ENCODE data around the gene TNNT2. TPM values are rescaled to one million over a fixed set of nuclear protein-coding genes. Genes with fewer than 3 reads are reported as not detected.

TNNT2 gene
- total and polyA plus RNA-seq, 7 experiments from 2014 or later: not detected

GRCh38 chr1:201411292-201411691 lies 33.8 kb upstream of the TNNT2 start:
- Histone ChIP-seq H3K27ac (ENCODE audit: low read depth, low read length) (no peak overlapping the region), H3K9me3 (ENCODE audit: control insufficient read depth in 2 of 3, low read length in 3 of 3) (no peaks in the 10 kb centered on the region), H3K27me3 (ENCODE audit: control insufficient read depth in 2 of 2, insufficient read depth in 2 of 2, low read length in 2 of 2) (no peaks in the 10 kb centered on the region), H3K36me3 (ENCODE audit: control insufficient read depth in 2 of 3, insufficient read depth in 3 of 3, low read length in 3 of 3) (no peaks in the 10 kb centered on the region), H3K4me1 (ENCODE audit: control insufficient read depth in 2 of 2, insufficient read depth in 2 of 2, low read length in 2 of 2) (no peaks in the 10 kb centered on the region), H3K4me3 (ENCODE audit: low read length) (no peak overlapping the region)
- peaks cover 0 to 4% (median 0%) of the 10 kb centered on the region in 11 donors for H3K9me3 Mint-ChIP-seq
- peaks cover 0 to 19% (median 0%) of the 10 kb centered on the region in 5 donors for H3K27me3 Mint-ChIP-seq
- H3K36me3 Mint-ChIP-seq: no peaks in the 10 kb centered on the region
- ChIA-PET POLR2A (interaction anchor here (0.8 kb wide), 1 partner anchor 930 kb away, joined by 3 read pairs; the partner anchor contains the start of gene UBE2T), CTCF (no interaction called here)
- ATAC-seq (no peak), DNase-seq (no peak)
- no peak overlapping the region for H3K4me3 Mint-ChIP-seq
- no peak overlapping the region for H3K27ac Mint-ChIP-seq
- H3K4me1 Mint-ChIP-seq: no peaks in the 10 kb centered on the region
- intact Hi-C loops (cut with micrococcal nuclease): no loop called here

- intact Hi-C loops (cut with micrococcal nuclease): loop anchor here in 1 of 2 donors (5.0 kb wide), 1 partner anchor 322 kb away; no protein-coding TSS in a partner anchor
- no peaks in the 10 kb centered on the region for H3K27me3 ChIP-seq (ENCODE audit: control insufficient read depth in 2 of 2, insufficient read depth in 2 of 2, low read length in 2 of 2)
- Mint-ChIP-seq H3K27ac (no peak overlapping the region), H3K27me3 (peaks cover 0 to 15% (median 0%) of the 10 kb centered on the region in 5 donors), H3K9me3 (no peaks in the 10 kb centered on the region), H3K4me1 (no peaks in the 10 kb centered on the region), H3K4me3 (no peak overlapping the region), H3K36me3 (no peaks in the 10 kb centered on the region)
- no peaks in the 10 kb centered on the region for H3K9me3 ChIP-seq (ENCODE audit: control insufficient read depth in 2 of 3, low read length in 3 of 3)
- ChIA-PET POLR2A (no interaction called here), CTCF (interaction anchor here (0.9 kb wide), 1 partner anchor 165 kb away, joined by 3 read pairs; no protein-coding TSS in a partner anchor)
- no peak overlapping the region for H3K27ac ChIP-seq (ENCODE audit: low read depth, low read length)
- no peaks in the 10 kb centered on the region for H3K36me3 ChIP-seq (ENCODE audit: control insufficient read depth in 2 of 3, insufficient read depth in 3 of 3, low read length in 3 of 3)
- no peak for DNase-seq
- no peaks in the 10 kb centered on the region for H3K4me1 ChIP-seq (ENCODE audit: control insufficient read depth in 2 of 2, insufficient read depth in 2 of 2, low read length in 2 of 2)
- no peak for ATAC-seq
- no peak overlapping the region for H3K4me3 ChIP-seq (ENCODE audit: low read length)
Observed at GRCh38 chr1:201409440-201409839, 32.0 kb upstream of the TNNT2 start.

- ChIA-PET POLR2A (no interaction called here), CTCF (no interaction called here)
- Histone ChIP-seq H3K4me3 (ENCODE audit: low read length) (no peak overlapping the region), H3K9me3 (ENCODE audit: control insufficient read depth in 2 of 3, low read length in 3 of 3) (no peaks in the 10 kb centered on the region), H3K4me1 (ENCODE audit: control insufficient read depth in 2 of 2, insufficient read depth in 2 of 2, low read length in 2 of 2) (no peaks in the 10 kb centered on the region), H3K27ac (ENCODE audit: low read depth, low read length) (no peak overlapping the region), H3K27me3 (ENCODE audit: control insufficient read depth in 2 of 2, insufficient read depth in 2 of 2, low read length in 2 of 2) (no peaks in the 10 kb centered on the region), H3K36me3 (ENCODE audit: control insufficient read depth in 2 of 3, insufficient read depth in 3 of 3, low read length in 3 of 3) (no peaks in the 10 kb centered on the region)
- no peak for DNase-seq
- no peak for ATAC-seq
- Mint-ChIP-seq H3K4me1 (no peaks in the 10 kb centered on the region), H3K27me3 (peaks cover 0 to 15% (median 0%) of the 10 kb centered on the region in 5 donors), H3K9me3 (no peaks in the 10 kb centered on the region), H3K27ac (no peak overlapping the region), H3K36me3 (no peaks in the 10 kb centered on the region), H3K4me3 (no peak overlapping the region)
- intact Hi-C loops (cut with micrococcal nuclease): loop anchor here (1.0 to 5.0 kb wide), 2 partner anchors 155 to 322 kb away; no protein-coding TSS in a partner anchor
Observed at GRCh38 chr1:201408834-201409200, 31.3 kb upstream of the TNNT2 start.

- Mint-ChIP-seq H3K27ac (no peak overlapping the region), H3K4me1 (no peaks in the 10 kb centered on the region), H3K9me3 (no peaks in the 10 kb centered on the region), H3K4me3 (no peak overlapping the region), H3K36me3 (no peaks in the 10 kb centered on the region), H3K27me3 (peaks cover 0 to 15% (median 0%) of the 10 kb centered on the region in 5 donors)
- Histone ChIP-seq H3K9me3 (ENCODE audit: control insufficient read depth in 2 of 3, low read length in 3 of 3) (no peaks in the 10 kb centered on the region), H3K4me3 (ENCODE audit: low read length) (no peak overlapping the region), H3K36me3 (ENCODE audit: control insufficient read depth in 2 of 3, insufficient read depth in 3 of 3, low read length in 3 of 3) (no peaks in the 10 kb centered on the region), H3K4me1 (ENCODE audit: control insufficient read depth in 2 of 2, insufficient read depth in 2 of 2, low read length in 2 of 2) (no peaks in the 10 kb centered on the region), H3K27ac (ENCODE audit: low read depth, low read length) (no peak overlapping the region), H3K27me3 (ENCODE audit: control insufficient read depth in 2 of 2, insufficient read depth in 2 of 2, low read length in 2 of 2) (no peaks in the 10 kb centered on the region)
- CTCF ChIA-PET: no interaction called here
- POLR2A ChIA-PET: no interaction called here
- DNase-seq (peak in 8 of 9 donors; percentile 14 to 76 (median 48)), ATAC-seq (peak; percentile 65)
- intact Hi-C loops (cut with micrococcal nuclease): loop anchor here (1.0 to 5.0 kb wide), 2 partner anchors 154 to 321 kb away; no protein-coding TSS in a partner anchor
Observed at GRCh38 chr1:201408176-201408833, 30.8 kb upstream of the TNNT2 start.

DNA sequence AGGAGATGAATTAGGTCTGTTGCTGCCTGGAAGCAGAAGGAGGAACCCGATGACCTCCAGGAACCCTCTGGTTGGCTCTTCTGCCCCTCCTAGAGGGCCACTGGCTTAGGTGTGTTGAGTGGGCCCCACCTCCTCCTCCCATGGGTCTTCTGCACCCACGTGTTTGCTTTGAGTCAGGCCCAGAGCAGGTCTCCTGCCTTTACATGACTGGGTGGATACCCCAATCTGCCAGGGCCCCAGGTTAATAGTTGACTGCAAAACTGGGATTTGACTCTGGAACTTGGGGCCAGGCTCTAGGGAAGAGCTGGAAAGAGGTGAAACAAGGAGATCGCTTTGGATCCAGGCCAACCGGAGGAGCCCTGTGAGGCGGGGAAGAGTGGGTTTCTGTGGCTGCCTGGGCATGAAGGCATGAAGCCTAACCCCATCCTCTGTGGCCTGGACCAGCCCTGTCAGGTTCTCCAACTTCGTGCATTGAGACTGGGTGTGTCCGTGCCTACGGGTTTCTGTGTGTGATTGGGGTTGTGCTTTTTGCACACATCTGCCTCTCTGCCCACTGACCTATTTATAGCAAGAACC lies 29.4 kb upstream of the TNNT2 start:
- Histone ChIP-seq H3K9me3 (ENCODE audit: control insufficient read depth in 2 of 3, low read length in 3 of 3) (no peaks in the 10 kb centered on the region), H3K27ac (ENCODE audit: low read depth, low read length) (no peak overlapping the region), H3K4me3 (ENCODE audit: low read length) (no peak overlapping the region), H3K36me3 (ENCODE audit: control insufficient read depth in 2 of 3, insufficient read depth in 3 of 3, low read length in 3 of 3) (no peaks in the 10 kb centered on the region), H3K4me1 (ENCODE audit: control insufficient read depth in 2 of 2, insufficient read depth in 2 of 2, low read length in 2 of 2) (no peaks in the 10 kb centered on the region), H3K27me3 (ENCODE audit: control insufficient read depth in 2 of 2, insufficient read depth in 2 of 2, low read length in 2 of 2) (no peaks in the 10 kb centered on the region)
- intact Hi-C loops (cut with micrococcal nuclease): loop anchor here in 1 of 2 donors (5.0 kb wide), 1 partner anchor 320 kb away; no protein-coding TSS in a partner anchor
- Mint-ChIP-seq H3K4me3 (no peak overlapping the region), H3K4me1 (no peaks in the 10 kb centered on the region), H3K36me3 (no peaks in the 10 kb centered on the region), H3K27ac (no peak overlapping the region), H3K9me3 (no peaks in the 10 kb centered on the region), H3K27me3 (peaks cover 0 to 15% (median 0%) of the 10 kb centered on the region in 5 donors)
- ATAC-seq (no peak), DNase-seq (no peak)
- ChIA-PET CTCF (no interaction called here), POLR2A (no interaction called here)

DNA sequence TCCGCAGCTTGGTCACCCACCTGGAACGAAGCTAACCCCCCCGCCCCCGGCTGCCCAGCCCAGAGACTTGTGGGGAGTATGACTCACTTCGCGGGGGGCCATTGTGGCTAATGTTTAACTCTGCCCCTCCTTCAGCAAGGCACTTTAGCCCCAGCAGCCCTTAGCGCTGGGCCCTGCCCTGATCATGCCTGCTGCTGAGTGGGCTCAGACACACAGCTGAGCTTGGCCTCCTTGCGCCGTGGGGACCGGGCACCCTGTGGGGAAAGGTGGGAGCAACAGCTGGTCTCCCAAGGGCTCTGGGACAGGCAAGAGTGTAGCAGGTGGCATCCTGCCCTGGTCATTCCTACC lies 28.0 kb upstream of the TNNT2 start:
- Histone ChIP-seq H3K4me3 (ENCODE audit: low read length) (no peak overlapping the region), H3K27me3 (ENCODE audit: control insufficient read depth in 2 of 2, insufficient read depth in 2 of 2, low read length in 2 of 2) (no peaks in the 10 kb centered on the region), H3K4me1 (ENCODE audit: control insufficient read depth in 2 of 2, insufficient read depth in 2 of 2, low read length in 2 of 2) (no peaks in the 10 kb centered on the region), H3K36me3 (ENCODE audit: control insufficient read depth in 2 of 3, insufficient read depth in 3 of 3, low read length in 3 of 3) (no peaks in the 10 kb centered on the region), H3K27ac (ENCODE audit: low read depth, low read length) (no peak overlapping the region), H3K9me3 (ENCODE audit: control insufficient read depth in 2 of 3, low read length in 3 of 3) (no peaks in the 10 kb centered on the region)
- no peaks in the 10 kb centered on the region for H3K36me3 Mint-ChIP-seq
- no peaks in the 10 kb centered on the region for H3K4me1 Mint-ChIP-seq
- intact Hi-C loops (cut with micrococcal nuclease): loop anchor here in 1 of 2 donors (5.0 kb wide), 1 partner anchor 318 kb away; no protein-coding TSS in a partner anchor
- ChIA-PET POLR2A (no interaction called here), CTCF (interaction anchor here (0.6 to 1.0 kb wide), 2 partner anchors 11 to 529 kb away, joined by 3 to 4 read pairs; no protein-coding TSS in a partner anchor)
- peaks cover 0 to 16% (median 0%) of the 10 kb centered on the region in 5 donors for H3K27me3 Mint-ChIP-seq
- H3K9me3 Mint-ChIP-seq: no peaks in the 10 kb centered on the region
- no peak overlapping the region for H3K4me3 Mint-ChIP-seq
- H3K27ac Mint-ChIP-seq: no peak overlapping the region
- ATAC-seq (no peak), DNase-seq (no peak)

Data from naive thymus-derived CD4-positive, alpha-beta T cell (primary cell).